Amniotic epithelial cell (primary cell): ENCODE measurements around the gene MAPKAPK2.
"Not testable (repeated sequence)": the region's sequence is repeated elsewhere in the genome, so short reads cannot be mapped to it uniquely, and the experiment has no call there.

Source experiments
- DNase-seq: peaks from one replicate; pipeline ENCODE4 v3.0.0-alpha.2; 2010; ENCODE audit warnings: low read depth

MAPKAPK2 gene

GRCh38 chr1:206778031-206778430 is 93.3 kb downstream of the MAPKAPK2 start:
- no peak for DNase-seq

- DNase-seq = not testable (repeated sequence)
These were observed 94.2 kb downstream of the MAPKAPK2 start for GRCh38 chr1:206778911-206779310.

GRCh38 chr1:206779638-206780037 is 94.9 kb downstream of the MAPKAPK2 start:
- no peak for DNase-seq

GRCh38 chr1:206782448-206782847 is 97.7 kb downstream of the MAPKAPK2 start:
- no peak for DNase-seq

GRCh38 chr1:206783506-206783905 is 98.8 kb downstream of the MAPKAPK2 start:
- DNase-seq = no peak
